Endodermal cell (in vitro differentiated cells): Measurements from ENCODE around the gene QKI. TPM values are rescaled to one million over a fixed set of nuclear protein-coding genes. Genes with fewer than 3 reads are reported as not detected.

ENCODE experiments used
- DNase-seq: peaks from one replicate; pipeline ENCODE4 v3.0.0-alpha.2; 2017
- H3K27ac ChIP-seq: 2 replicates; pipeline ENCODE4 v1.5.1; 2013; ENCODE audit warnings: mild to moderate bottlenecking, low read depth, low read length, moderate library complexity
- H3K27me3 ChIP-seq: 2 replicates; pipeline ENCODE4 v1.6.1; 2013; ENCODE audit warnings: mild to moderate bottlenecking, low read length, moderate library complexity; ENCODE audit not compliant: insufficient read depth, control insufficient read depth, poor library complexity, severe bottlenecking
- H3K36me3 ChIP-seq: 2 replicates; pipeline ENCODE4 v1.7.0; 2013; ENCODE audit warnings: mild to moderate bottlenecking, low read length, moderate library complexity; ENCODE audit not compliant: control insufficient read depth, insufficient read depth
- H3K4me1 ChIP-seq: one replicate; pipeline ENCODE4 v1.7.0; 2013; ENCODE audit warnings: low read length; ENCODE audit not compliant: control insufficient read depth, insufficient read depth
- H3K4me3 ChIP-seq: 2 replicates; pipeline ENCODE4 v1.5.1; 2013; ENCODE audit warnings: mild to moderate bottlenecking, low read length, moderate library complexity
- H3K9ac ChIP-seq: 2 replicates; pipeline ENCODE4 v1.6.1; 2013; ENCODE audit warnings: mild to moderate bottlenecking, low read length, moderate library complexity; ENCODE audit not compliant: poor library complexity, severe bottlenecking; ENCODE audit errors: extremely low read depth
- H3K9me3 ChIP-seq: 2 replicates; pipeline ENCODE4 v1.6.1; 2013; ENCODE audit warnings: mild to moderate bottlenecking, low read length, moderate library complexity; ENCODE audit not compliant: control insufficient read depth
- H3K27ac Mint-ChIP-seq: 2 replicates; pipeline ENCODE4 v1.8.0; 2020; ENCODE audit warnings: mixed read lengths
- H3K27me3 Mint-ChIP-seq: 2 replicates; pipeline ENCODE4 v1.8.0; 2021; ENCODE audit warnings: mild to moderate bottlenecking, mixed read lengths; ENCODE audit not compliant: insufficient read depth
- H3K36me3 Mint-ChIP-seq: 2 replicates; pipeline ENCODE4 v1.8.0; 2020; ENCODE audit warnings: low read depth, mixed read lengths
- H3K4me1 Mint-ChIP-seq: 2 replicates; pipeline ENCODE4 v1.8.0; 2020; ENCODE audit warnings: mixed read lengths
- H3K4me3 Mint-ChIP-seq: 2 replicates; pipeline ENCODE4 v1.8.0; 2020; ENCODE audit warnings: mild to moderate bottlenecking, moderate library complexity, mixed read lengths
- H3K9me3 Mint-ChIP-seq: 2 replicates; pipeline ENCODE4 v1.8.0; 2020; ENCODE audit warnings: mild to moderate bottlenecking, mixed read lengths
- WGBS, 2 experiments: methylation state at CpG; one replicate each; pipeline versions ENCODE4 v1.1.5 to v1.1.7; 2013; ENCODE audit warnings: missing lambda C conversion rate in 2 of 2, mixed read lengths in 1 of 2; ENCODE audit not compliant: insufficient coverage in 1 of 2, insufficient read length in 1 of 2; 5-methylcytosine and 5-hydroxymethylcytosine counted together
- total RNA-seq, 2 donors: library from RNA; stranded (reverse); fragmentation: NEBNext Ultra II Directional in 1 of 2; extraction: Animal tissue kit (Norgen Biotek cat#: 25700) in 1 of 2; gene quantifications; 2 replicates in 1 of 2; 3 replicates in 1 of 2; pipeline ENCODE4 v1.2.1, GENCODE V29; 2021
- TF ChIP-seq, protein P1 (sequence below): fragments of 200-600 bp; sonication (generic); conservative IDR thresholded peaks from 2 replicates; pipeline ENCODE4 v1.5.0; 2021; ENCODE audit warnings: antibody characterized with exemption, mild to moderate bottlenecking

QKI gene
- total RNA-seq, 2 donors from 2014 or later, result 93.3 to 107 TPM

DNA sequence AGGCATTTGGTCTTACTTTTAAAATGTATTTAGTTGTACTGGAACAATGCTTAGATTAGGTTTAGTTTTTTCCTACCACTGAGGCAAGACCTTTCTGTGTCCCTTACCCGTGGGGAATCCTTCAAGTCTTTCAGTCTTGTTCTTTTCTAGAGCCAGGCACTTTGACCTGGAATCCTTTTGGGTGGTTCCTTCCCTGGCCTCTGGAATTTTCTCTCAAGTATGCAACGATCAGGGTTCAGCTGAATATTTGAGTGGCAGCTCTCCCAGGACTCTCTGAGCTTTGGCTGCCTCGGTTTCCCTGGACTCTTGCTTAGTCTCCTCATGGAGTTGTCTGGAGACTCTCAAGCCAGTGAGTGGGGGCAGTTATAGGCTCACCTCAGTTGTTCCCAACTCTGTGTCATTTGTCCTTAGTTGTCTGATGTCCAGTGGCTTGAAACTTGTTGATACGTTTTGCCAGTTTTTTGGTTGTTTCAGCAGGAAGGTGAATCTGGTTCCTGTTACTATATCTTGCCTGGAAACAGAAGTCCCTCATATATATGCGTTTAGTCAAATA, 118.1 kb downstream of the QKI start:
- no peaks in the 10 kb centered on the region for H3K9me3 Mint-ChIP-seq
- H3K36me3 Mint-ChIP-seq, result peaks cover 6% of the 10 kb centered on the region
- H3K27me3 Mint-ChIP-seq, result no peaks in the 10 kb centered on the region
- Histone ChIP-seq H3K36me3 (peaks cover 8% of the 10 kb centered on the region), H3K9ac (no peak overlapping the region), H3K4me3 (no peak overlapping the region), H3K27ac (no peak overlapping the region), H3K27me3 (no peaks in the 10 kb centered on the region), H3K9me3 (no peaks in the 10 kb centered on the region), H3K4me1 (no peaks in the 10 kb centered on the region)
- 88 to 90% methylated on average over 2 to 5 of the region's 5 CpGs for WGBS, 2 experiments
- no peak overlapping the region for H3K27ac Mint-ChIP-seq
- TF ChIP-seq, protein P1, sequence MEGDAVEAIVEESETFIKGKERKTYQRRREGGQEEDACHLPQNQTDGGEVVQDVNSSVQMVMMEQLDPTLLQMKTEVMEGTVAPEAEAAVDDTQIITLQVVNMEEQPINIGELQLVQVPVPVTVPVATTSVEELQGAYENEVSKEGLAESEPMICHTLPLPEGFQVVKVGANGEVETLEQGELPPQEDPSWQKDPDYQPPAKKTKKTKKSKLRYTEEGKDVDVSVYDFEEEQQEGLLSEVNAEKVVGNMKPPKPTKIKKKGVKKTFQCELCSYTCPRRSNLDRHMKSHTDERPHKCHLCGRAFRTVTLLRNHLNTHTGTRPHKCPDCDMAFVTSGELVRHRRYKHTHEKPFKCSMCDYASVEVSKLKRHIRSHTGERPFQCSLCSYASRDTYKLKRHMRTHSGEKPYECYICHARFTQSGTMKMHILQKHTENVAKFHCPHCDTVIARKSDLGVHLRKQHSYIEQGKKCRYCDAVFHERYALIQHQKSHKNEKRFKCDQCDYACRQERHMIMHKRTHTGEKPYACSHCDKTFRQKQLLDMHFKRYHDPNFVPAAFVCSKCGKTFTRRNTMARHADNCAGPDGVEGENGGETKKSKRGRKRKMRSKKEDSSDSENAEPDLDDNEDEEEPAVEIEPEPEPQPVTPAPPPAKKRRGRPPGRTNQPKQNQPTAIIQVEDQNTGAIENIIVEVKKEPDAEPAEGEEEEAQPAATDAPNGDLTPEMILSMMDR, result no peak
- H3K4me1 Mint-ChIP-seq, result peaks cover 10% of the 10 kb centered on the region
- no peak overlapping the region for H3K4me3 Mint-ChIP-seq
- DNase-seq, result no peak

DNA sequence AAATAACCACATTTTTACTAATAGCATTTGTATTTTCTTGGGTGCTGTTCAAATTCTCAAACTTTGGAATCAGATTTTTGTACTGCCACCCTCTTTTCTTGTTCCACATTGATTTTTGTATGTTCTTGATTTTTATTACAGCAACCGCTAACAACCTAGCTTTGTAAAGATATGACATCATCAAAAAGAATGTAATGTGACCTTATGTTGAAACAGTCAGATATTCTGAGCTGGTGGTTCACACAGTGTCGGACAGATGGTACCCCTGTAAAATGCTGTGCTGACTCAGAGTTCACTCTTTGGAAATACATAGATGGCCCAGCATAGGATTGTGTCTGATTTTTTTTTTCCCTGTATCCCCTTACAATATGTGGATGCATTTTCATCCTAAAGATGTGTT, 118.9 kb downstream of the QKI start:
- H3K9ac ChIP-seq, result no peak overlapping the region
- Mint-ChIP-seq H3K4me3 (no peak overlapping the region), H3K9me3 (no peaks in the 10 kb centered on the region), H3K36me3 (peaks cover 6% of the 10 kb centered on the region), H3K27ac (no peak overlapping the region), H3K4me1 (peaks cover 19% of the 10 kb centered on the region), H3K27me3 (no peaks in the 10 kb centered on the region)
- no peaks in the 10 kb centered on the region for H3K27me3 ChIP-seq
- H3K4me3 ChIP-seq, result no peak overlapping the region
- H3K27ac ChIP-seq, result no peak overlapping the region
- peaks cover 8% of the 10 kb centered on the region for H3K36me3 ChIP-seq
- 98 to 100% methylated on average over 1 to 2 of the region's 2 CpGs for WGBS, 2 experiments
- H3K9me3 ChIP-seq, result no peaks in the 10 kb centered on the region
- no peak for DNase-seq
- no peaks in the 10 kb centered on the region for H3K4me1 ChIP-seq
- TF ChIP-seq, protein P1, result no peak

DNA sequence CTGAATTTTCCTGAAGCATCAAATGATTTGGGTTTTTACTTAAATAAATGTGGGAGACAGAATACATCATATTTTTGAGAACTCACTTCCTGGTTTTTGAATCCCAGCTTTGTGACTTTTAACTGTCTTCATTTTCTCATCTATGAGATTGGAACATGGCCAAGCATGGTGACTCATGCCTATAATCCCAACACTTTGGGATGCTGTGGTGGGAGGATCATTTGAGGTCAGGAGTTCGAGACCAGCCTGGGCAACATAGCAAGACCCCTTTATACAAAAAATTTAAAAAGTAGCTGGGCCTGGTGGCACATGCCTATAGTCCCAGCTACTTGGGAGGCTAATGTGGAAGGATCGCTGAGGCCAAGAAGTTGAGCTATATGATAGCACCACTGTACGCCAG, 122.3 kb downstream of the QKI start:
- H3K27me3 Mint-ChIP-seq, result no peaks in the 10 kb centered on the region
- H3K9me3 Mint-ChIP-seq, result no peaks in the 10 kb centered on the region
- 67 to 94% methylated on average over 1 to 3 of the region's 3 CpGs for WGBS, 2 experiments
- peaks cover 6% of the 10 kb centered on the region for H3K36me3 Mint-ChIP-seq
- H3K27ac ChIP-seq, result no peak overlapping the region
- no peak overlapping the region for H3K9ac ChIP-seq
- peaks cover 28% of the 10 kb centered on the region for H3K4me1 Mint-ChIP-seq
- no peaks in the 10 kb centered on the region for H3K9me3 ChIP-seq
- H3K4me3 ChIP-seq, result no peak overlapping the region
- no peak for DNase-seq
- no peaks in the 10 kb centered on the region for H3K4me1 ChIP-seq
- H3K27ac Mint-ChIP-seq, result no peak overlapping the region
- no peaks in the 10 kb centered on the region for H3K27me3 ChIP-seq
- TF ChIP-seq, protein P1, result no peak
- H3K4me3 Mint-ChIP-seq, result no peak overlapping the region
- peaks cover 8% of the 10 kb centered on the region for H3K36me3 ChIP-seq
